Adrenal gland (tissue), 5 donors: ENCODE data around the gene RDH16.

Source experiments
- CTCF ChIP-seq, 6 experiments: fragments of 450-650 bp in 4 of 6; fragments of 200-600 bp in 2 of 6; sonication (generic) in 1 of 6; IDR thresholded peaks; 1 replicate in 5 of 6; 2 replicates in 1 of 6; pipeline versions ENCODE4 v1.5.1 to v1.8.0; 2016 to 2021; ENCODE audit warnings: antibody characterized with exemption in 6 of 6, mild to moderate bottlenecking in 2 of 6, moderate library complexity in 1 of 6
- POLR2A ChIP-seq, 2 donors: fragments of 450-650 bp; IDR thresholded peaks; one replicate each; pipeline ENCODE4 v1.6.1; 2017; ENCODE audit warnings: antibody characterized with exemption in 2 of 2, mild to moderate bottlenecking in 2 of 2, moderate library complexity in 1 of 2
- donor health status: DM: no; HTN: no; CAD: no.

- TF ChIP-seq CTCF (IDR thresholded peaks at IDR 0.05) (no peak), POLR2A (IDR thresholded peaks at IDR 0.05) (no peak)
Measured at GRCh38 chr12:56993346-56993745, 35.9 kb upstream of the RDH16 start.
